Thoracic aorta (tissue), 2 donors: ENCODE measurements around the gene SCYGR4. TPM values are rescaled to one million over a fixed set of nuclear protein-coding genes. Genes with fewer than 3 reads are reported as not detected.

ENCODE experiments used
- ATAC-seq: fragments of 150-250 bp; one replicate; pipeline ENCODE4 v1.8.0; 2017; ENCODE audit warnings: low read depth; ENCODE audit not compliant: insufficient number of reproducible peaks, low FRiP score
- DNase-seq: peaks from one replicate; pipeline ENCODE4 v3.0.0-alpha.2; 2020; ENCODE audit warnings: low spot score
- H3K27ac ChIP-seq, 2 donors: fragments of 200-600 bp; sonication (generic); 1 replicate in 1 of 2; 2 replicates in 1 of 2; pipeline ENCODE4 v1.5.1; 2016; ENCODE audit warnings: mild to moderate bottlenecking in 2 of 2, moderate library complexity in 2 of 2
- H3K27me3 ChIP-seq: fragments of 200-600 bp; sonication (generic); replicated peaks from 2 replicates; pipeline ENCODE4 v1.6.0; 2016; ENCODE audit warnings: mild to moderate bottlenecking; ENCODE audit not compliant: insufficient read depth
- H3K36me3 ChIP-seq: fragments of 200-600 bp; sonication (generic); one replicate; pipeline ENCODE4 v1.5.1; 2016
- H3K4me1 ChIP-seq, 2 donors: fragments of 200-600 bp; sonication (generic); 1 replicate in 1 of 2; 2 replicates in 1 of 2; pipeline versions ENCODE4 v1.5.1 to v1.6.0; 2016; ENCODE audit warnings: low read depth in 2 of 2, mild to moderate bottlenecking in 1 of 2; ENCODE audit not compliant: control insufficient read depth in 1 of 2
- H3K4me3 ChIP-seq: fragments of 200-600 bp; sonication (generic); 2 replicates; pipeline ENCODE4 v1.5.1; 2016; ENCODE audit warnings: mild to moderate bottlenecking
- H3K9me3 ChIP-seq: fragments of 200-600 bp; sonication (generic); 2 replicates; pipeline ENCODE4 v1.5.1; 2016
- total RNA-seq, 2 donors: library from RNA; depleted of rRNA; stranded (reverse); fragments of >200 nt; gene quantifications; one replicate each; pipeline versions ENCODE4 v1.1.0 to v1.2.3, GENCODE V29; 2016
- TF ChIP-seq, protein P1 (sequence below): fragments of 200-600 bp; sonication (generic); IDR thresholded peaks from one replicate; pipeline ENCODE4 v1.5.1; 2019; ENCODE audit warnings: antibody characterized with exemption

SCYGR4 gene
- total RNA-seq, 2 donors from 2014 or later, result not detected

DNA sequence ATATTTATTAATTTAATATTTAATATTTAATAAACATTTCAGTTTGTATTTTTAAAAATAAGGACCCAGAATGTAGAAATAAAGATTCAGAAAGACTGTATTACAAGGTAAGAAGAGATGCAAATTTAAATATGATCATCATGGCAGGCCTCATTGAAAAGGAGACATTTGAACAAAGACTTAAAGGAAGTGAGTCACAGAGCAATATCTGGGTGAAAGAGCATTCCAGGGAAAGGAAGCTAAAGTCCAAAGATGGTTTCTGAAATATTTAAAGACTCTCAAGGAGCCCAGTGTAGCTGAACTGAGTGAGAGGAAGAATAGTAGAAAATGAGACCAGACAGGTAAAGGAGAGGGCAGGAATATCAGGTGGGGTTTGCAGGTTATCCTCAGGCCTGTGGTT is 5.9 kb downstream of the SCYGR4 start:
- no peaks in the 10 kb centered on the region for H3K27me3 ChIP-seq
- DNase-seq (no peak), ATAC-seq (no peak)
- no peaks in the 10 kb centered on the region for H3K36me3 ChIP-seq
- H3K4me3 ChIP-seq, result no peak overlapping the region
- no peaks in the 10 kb centered on the region for H3K9me3 ChIP-seq
- TF ChIP-seq, protein P1, sequence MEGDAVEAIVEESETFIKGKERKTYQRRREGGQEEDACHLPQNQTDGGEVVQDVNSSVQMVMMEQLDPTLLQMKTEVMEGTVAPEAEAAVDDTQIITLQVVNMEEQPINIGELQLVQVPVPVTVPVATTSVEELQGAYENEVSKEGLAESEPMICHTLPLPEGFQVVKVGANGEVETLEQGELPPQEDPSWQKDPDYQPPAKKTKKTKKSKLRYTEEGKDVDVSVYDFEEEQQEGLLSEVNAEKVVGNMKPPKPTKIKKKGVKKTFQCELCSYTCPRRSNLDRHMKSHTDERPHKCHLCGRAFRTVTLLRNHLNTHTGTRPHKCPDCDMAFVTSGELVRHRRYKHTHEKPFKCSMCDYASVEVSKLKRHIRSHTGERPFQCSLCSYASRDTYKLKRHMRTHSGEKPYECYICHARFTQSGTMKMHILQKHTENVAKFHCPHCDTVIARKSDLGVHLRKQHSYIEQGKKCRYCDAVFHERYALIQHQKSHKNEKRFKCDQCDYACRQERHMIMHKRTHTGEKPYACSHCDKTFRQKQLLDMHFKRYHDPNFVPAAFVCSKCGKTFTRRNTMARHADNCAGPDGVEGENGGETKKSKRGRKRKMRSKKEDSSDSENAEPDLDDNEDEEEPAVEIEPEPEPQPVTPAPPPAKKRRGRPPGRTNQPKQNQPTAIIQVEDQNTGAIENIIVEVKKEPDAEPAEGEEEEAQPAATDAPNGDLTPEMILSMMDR, result no peak
- no peak overlapping the region for H3K27ac ChIP-seq
- H3K4me1 ChIP-seq, result no peaks in the 10 kb centered on the region

GRCh38 chr2:227625420-227625819 is 8.1 kb downstream of the SCYGR4 start:
- no peaks in the 10 kb centered on the region for H3K9me3 ChIP-seq
- TF ChIP-seq, protein P1, result no peak
- H3K4me1 ChIP-seq, result no peaks in the 10 kb centered on the region
- H3K27me3 ChIP-seq, result no peaks in the 10 kb centered on the region
- H3K27ac ChIP-seq, result no peak overlapping the region
- no peak overlapping the region for H3K4me3 ChIP-seq
- H3K36me3 ChIP-seq, result no peaks in the 10 kb centered on the region
- ATAC-seq (no peak), DNase-seq (no peak)

DNA sequence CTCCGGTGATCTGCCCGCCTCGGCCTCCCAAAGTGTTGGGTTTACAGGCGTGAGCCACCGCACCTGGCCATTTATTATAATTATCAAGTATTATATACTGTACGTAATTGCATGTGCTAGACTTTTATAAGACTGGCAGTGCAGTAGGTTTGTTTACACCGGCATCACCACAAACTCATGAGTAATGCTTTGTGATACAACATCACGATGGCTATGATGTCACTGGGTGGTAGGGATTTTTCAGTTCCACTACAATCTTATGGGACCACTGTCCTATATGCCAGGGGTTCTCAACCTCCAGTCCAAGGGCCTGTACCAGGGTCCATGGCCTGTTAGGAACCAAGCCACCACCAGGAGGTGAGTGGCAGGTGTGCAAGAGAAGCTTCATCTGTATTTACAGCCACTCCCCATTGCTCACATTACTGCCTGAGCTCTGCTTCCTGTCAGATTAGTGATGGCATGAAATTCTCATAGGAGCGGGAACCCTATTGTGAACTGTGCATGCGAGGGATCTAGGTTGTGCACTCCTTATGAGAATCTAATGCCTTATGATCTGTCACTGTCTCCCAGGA is 9.4 kb downstream of the SCYGR4 start:
- no peaks in the 10 kb centered on the region for H3K36me3 ChIP-seq
- H3K9me3 ChIP-seq, result no peaks in the 10 kb centered on the region
- no peaks in the 10 kb centered on the region for H3K4me1 ChIP-seq
- DNase-seq, result no peak
- TF ChIP-seq, protein P1, result no peak
- H3K4me3 ChIP-seq, result no peak overlapping the region
- ATAC-seq, result no peak
- no peaks in the 10 kb centered on the region for H3K27me3 ChIP-seq
- H3K27ac ChIP-seq, result no peak overlapping the region

DNA sequence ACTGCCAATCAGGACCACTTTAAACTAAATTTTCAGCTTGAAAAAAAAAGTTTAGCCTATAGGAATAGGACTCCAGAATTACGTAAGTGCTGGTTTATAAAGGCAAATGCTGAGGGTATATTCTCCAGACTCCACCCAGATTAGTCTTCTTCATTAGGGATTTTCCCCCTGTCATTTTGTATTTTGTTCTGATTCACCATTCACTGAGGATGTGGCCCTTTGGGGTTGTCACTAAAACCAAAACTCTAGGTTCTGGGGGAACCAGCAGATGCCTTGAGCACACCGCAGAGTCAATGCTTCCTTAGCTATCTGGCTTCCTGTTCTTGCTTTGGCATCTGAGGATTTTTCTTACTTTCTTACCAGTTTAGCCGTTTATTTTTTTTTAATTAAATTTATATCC is 10.5 kb downstream of the SCYGR4 start:
- no peaks in the 10 kb centered on the region for H3K36me3 ChIP-seq
- no peaks in the 10 kb centered on the region for H3K4me1 ChIP-seq
- H3K9me3 ChIP-seq, result no peaks in the 10 kb centered on the region
- TF ChIP-seq, protein P1, result no peak
- H3K4me3 ChIP-seq, result no peak overlapping the region
- no peaks in the 10 kb centered on the region for H3K27me3 ChIP-seq
- ATAC-seq (no peak), DNase-seq (no peak)
- H3K27ac ChIP-seq, result no peak overlapping the region

GRCh38 chr2:227629435-227629834 is 12.1 kb downstream of the SCYGR4 start:
- no peak overlapping the region for H3K27ac ChIP-seq
- H3K36me3 ChIP-seq, result no peaks in the 10 kb centered on the region
- no peaks in the 10 kb centered on the region for H3K9me3 ChIP-seq
- DNase-seq (no peak), ATAC-seq (no peak)
- no peaks in the 10 kb centered on the region for H3K4me1 ChIP-seq
- H3K4me3 ChIP-seq, result no peak overlapping the region
- TF ChIP-seq, protein P1, result no peak
- no peaks in the 10 kb centered on the region for H3K27me3 ChIP-seq
